H1 (cell line): ENCODE measurements around the gene XPNPEP3. TPM values are rescaled to one million over a fixed set of nuclear protein-coding genes. Genes with fewer than 3 reads are reported as not detected.
A peak's percentile ranks its signal among the peaks of the same experiment; 100 is the strongest.

Source experiments
- CTCF ChIA-PET: fragments of 300-600 bp; sonication (Branson Sonifier 250); formaldehyde crosslinking; loops from one replicate; lab custom pipeline; 2021; ENCODE audit not compliant: partially characterized antibody; lab: Charles Lee
- POLR2A ChIA-PET: fragments of 300-600 bp; sonication (Branson Sonifier 250); formaldehyde crosslinking; loops from one replicate; lab custom pipeline; 2021; ENCODE audit warnings: inconsistent platforms; ENCODE audit not compliant: partially characterized antibody; lab: Charles Lee
- DNase-seq, 2 experiments: peaks; one replicate each; pipeline versions ENCODE4 v3.0.0 to v3.0.0-alpha.2; 2010 to 2022; ENCODE audit warnings: low spot score in 2 of 2, low read depth in 1 of 2, mixed read lengths in 1 of 2
- FAIRE-seq: peaks from 2 replicates; lab custom pipeline; 2011; peaks lifted over from hg19 to GRCh38; lab: Jason Lieb, UNC
- H2AFZ ChIP-seq: 2 replicates; pipeline ENCODE4 v1.8.1; 2012; ENCODE audit warnings: low read length, inconsistent platforms
- H2AK5ac ChIP-seq: 2 replicates; pipeline ENCODE4 v1.6.1; 2013; ENCODE audit warnings: low read depth, low read length
- H2BK120ac ChIP-seq: replicated peaks from 2 replicates; pipeline ENCODE3; 2013; ENCODE audit warnings: low read depth, low read length, inconsistent platforms
- H2BK12ac ChIP-seq: 2 replicates; pipeline ENCODE4 v1.6.1; 2013; ENCODE audit warnings: low read depth, low read length
- H2BK15ac ChIP-seq: 2 replicates; pipeline ENCODE4 v1.6.1; 2013; ENCODE audit warnings: low read length
- H2BK20ac ChIP-seq: 2 replicates; pipeline ENCODE4 v1.6.1; 2013; ENCODE audit warnings: low read length
- H2BK5ac ChIP-seq: 2 replicates; pipeline ENCODE4 v1.6.1; 2013; ENCODE audit warnings: low read depth, low read length
- H3K14ac ChIP-seq: 2 replicates; pipeline ENCODE4 v1.6.1; 2013; ENCODE audit warnings: inconsistent platforms; ENCODE audit not compliant: insufficient read length
- H3K18ac ChIP-seq: 2 replicates; pipeline ENCODE4 v1.6.1; 2013; ENCODE audit warnings: low read length; ENCODE audit errors: extremely low read depth
- H3K23ac ChIP-seq: 2 replicates; pipeline ENCODE4 v1.6.1; 2013; ENCODE audit warnings: inconsistent platforms; ENCODE audit not compliant: insufficient read length
- H3K23me2 ChIP-seq: 2 replicates; pipeline ENCODE4 v1.6.1; 2013; ENCODE audit warnings: low read depth, low read length
- H3K27ac ChIP-seq: 2 replicates; pipeline ENCODE4 v1.6.1; 2011; ENCODE audit warnings: low read depth, low read length, inconsistent platforms
- H3K27me3 ChIP-seq, 4 experiments: replicated peaks in 1 of 4; 1 replicate in 1 of 4; 2 replicates in 3 of 4; pipeline versions ENCODE4 v1.6.1 to v1.8.1; 2011 to 2013; ENCODE audit warnings: low read length in 3 of 4, mild to moderate bottlenecking in 3 of 4, inconsistent platforms in 2 of 4, mixed read lengths in 2 of 4, moderate library complexity in 1 of 4; ENCODE audit not compliant: control insufficient read depth in 3 of 4, insufficient read depth in 3 of 4; ENCODE audit errors: extremely low read depth in 1 of 4
- H3K36me3 ChIP-seq, 4 experiments: 2 replicates each; pipeline versions ENCODE4 v1.6.1 to v1.8.1; 2011 to 2013; ENCODE audit warnings: mild to moderate bottlenecking in 4 of 4, low read length in 3 of 4, moderate library complexity in 2 of 4, control low read depth in 1 of 4, inconsistent platforms in 1 of 4; ENCODE audit not compliant: insufficient read depth in 4 of 4, control insufficient read depth in 2 of 4
- H3K4ac ChIP-seq: replicated peaks from 2 replicates; pipeline ENCODE3; 2013; ENCODE audit warnings: low read length, low read depth, mixed read lengths, inconsistent platforms; ENCODE audit not compliant: insufficient read length
- H3K4me1 ChIP-seq, 4 experiments: replicated peaks in 1 of 4; 1 replicate in 1 of 4; 2 replicates in 3 of 4; pipeline versions ENCODE4 v1.6.1 to v1.8.1; 2011 to 2013; ENCODE audit warnings: low read length in 3 of 4, inconsistent platforms in 2 of 4, mixed read lengths in 1 of 4; ENCODE audit not compliant: insufficient read depth in 4 of 4, control insufficient read depth in 3 of 4
- H3K4me2 ChIP-seq, 2 experiments: 2 replicates each; pipeline versions ENCODE4 v1.6.1 to v1.8.1; 2011 to 2013; ENCODE audit warnings: low read depth in 2 of 2, low read length in 2 of 2, control low read depth in 1 of 2, inconsistent platforms in 1 of 2, mild to moderate bottlenecking in 1 of 2; ENCODE audit not compliant: insufficient read depth in 1 of 2
- H3K4me3 ChIP-seq, 4 experiments: fragments of 200-600, 300-600 bp in 1 of 4; sonication (generic), shearing (Covaris generic), sonication (Bioruptor Twin) in 1 of 4; 2 replicates each; pipeline versions ENCODE4 v1.5.1 to v1.8.1; 2011 to 2016; ENCODE audit warnings: low read length in 4 of 4, low read depth in 3 of 4, control low read depth in 2 of 4, inconsistent platforms in 2 of 4, mild to moderate bottlenecking in 2 of 4, mixed read lengths in 1 of 4, moderate library complexity in 1 of 4; ENCODE audit not compliant: insufficient read depth in 2 of 4; ENCODE audit errors: extremely low read depth in 1 of 4
- H3K56ac ChIP-seq: replicated peaks from 2 replicates; pipeline ENCODE3; 2013; ENCODE audit warnings: low read depth, mild to moderate bottlenecking, mixed read lengths, low read length, inconsistent platforms; ENCODE audit not compliant: insufficient read length
- H3K79me1 ChIP-seq: 2 replicates; pipeline ENCODE4 v1.6.1; 2013; ENCODE audit warnings: low read depth, low read length, control low read depth
- H3K79me2 ChIP-seq, 2 experiments: 2 replicates each; pipeline versions ENCODE4 v1.6.1 to v1.8.1; 2012 to 2013; ENCODE audit warnings: low read length in 2 of 2, mild to moderate bottlenecking in 2 of 2, inconsistent platforms in 1 of 2; ENCODE audit not compliant: insufficient read depth in 2 of 2, control insufficient read depth in 1 of 2
- H3K9ac ChIP-seq, 4 experiments: replicated peaks in 1 of 4; 1 replicate in 1 of 4; 2 replicates in 3 of 4; pipeline versions ENCODE4 v1.6.1 to v1.8.1; 2011 to 2013; ENCODE audit warnings: low read depth in 3 of 4, low read length in 3 of 4, control low read depth in 2 of 4, mild to moderate bottlenecking in 2 of 4, moderate library complexity in 2 of 4, inconsistent platforms in 1 of 4; ENCODE audit errors: extremely low read depth in 1 of 4
- H3K9me3 ChIP-seq, 2 experiments: 2 replicates each; pipeline versions ENCODE4 v1.6.1 to v1.8.1; 2012 to 2013; ENCODE audit warnings: mild to moderate bottlenecking in 2 of 2, moderate library complexity in 2 of 2, control low read depth in 1 of 2, inconsistent platforms in 1 of 2, low read depth in 1 of 2, low read length in 1 of 2, mixed read lengths in 1 of 2; ENCODE audit not compliant: insufficient read depth in 2 of 2
- H4K20me1 ChIP-seq, 2 experiments: replicated peaks in 1 of 2; 2 replicates each; pipeline versions ENCODE3 to v1.8.1; 2011 to 2013; ENCODE audit warnings: inconsistent platforms in 2 of 2, low read length in 2 of 2, mild to moderate bottlenecking in 1 of 2; ENCODE audit not compliant: insufficient read depth in 2 of 2, control insufficient read depth in 1 of 2
- H4K5ac ChIP-seq: 2 replicates; pipeline ENCODE4 v1.6.1; 2013; ENCODE audit warnings: low read length, low read depth, mixed read lengths, inconsistent platforms; ENCODE audit not compliant: insufficient read length
- H4K8ac ChIP-seq: 2 replicates; pipeline ENCODE4 v1.8.0; 2013; ENCODE audit warnings: mild to moderate bottlenecking, moderate library complexity, low read length, inconsistent platforms; ENCODE audit not compliant: insufficient read depth; ENCODE audit errors: extremely low read depth
- H4K91ac ChIP-seq: replicated peaks from 2 replicates; pipeline ENCODE3; 2013; ENCODE audit warnings: low read length, mixed read lengths, inconsistent platforms; ENCODE audit not compliant: insufficient read length
- BACH1 ChIP-seq: IDR thresholded peaks from 2 replicates; pipeline ENCODE4 v1.6.1; 2012; ENCODE audit warnings: low read length, improper control_type of control experiment
- CTCF ChIP-seq, 3 experiments: IDR thresholded peaks; 1 replicate in 2 of 3; 2 replicates in 1 of 3; pipeline versions ENCODE4 v1.5.1 to v1.6.1; 2011; ENCODE audit warnings: low read length in 3 of 3, mild to moderate bottlenecking in 3 of 3, inconsistent platforms in 2 of 3, low read depth in 1 of 3, moderate library complexity in 1 of 3; ENCODE audit not compliant: insufficient read depth in 1 of 3; ENCODE audit errors: control extremely low read depth in 1 of 3
- GTF2F1 ChIP-seq: IDR thresholded peaks from 2 replicates; pipeline ENCODE4 v1.6.1; 2012; ENCODE audit warnings: low read depth, low read length, improper control_type of control experiment, borderline replicate concordance
- MAFK ChIP-seq: IDR thresholded peaks from 2 replicates; pipeline ENCODE4 v1.6.1; 2012; ENCODE audit warnings: low read depth, mild to moderate bottlenecking, improper control_type of control experiment, low read length
- MAX ChIP-seq: IDR thresholded peaks from 2 replicates; pipeline ENCODE4 v1.6.1; 2012; ENCODE audit warnings: inconsistent platforms
- RAD21 ChIP-seq, 2 experiments: IDR thresholded peaks in 1 of 2; conservative IDR thresholded peaks in 1 of 2; 2 replicates each; pipeline ENCODE4 v1.6.1; 2011; ENCODE audit warnings: low read depth in 2 of 2, low read length in 2 of 2, improper control_type of control experiment in 1 of 2, inconsistent platforms in 1 of 2, mild to moderate bottlenecking in 1 of 2, moderate library complexity in 1 of 2
- SP2 ChIP-seq: IDR thresholded peaks from 2 replicates; pipeline ENCODE4 v1.6.1; 2012; ENCODE audit warnings: mild to moderate bottlenecking, low read length, inconsistent platforms
- USF2 ChIP-seq: IDR thresholded peaks from 2 replicates; pipeline ENCODE4 v1.6.1; 2011; ENCODE audit warnings: low read length, improper control_type of control experiment
- ZNF274 ChIP-seq: IDR thresholded peaks from 2 replicates; pipeline ENCODE4 v1.7.0; 2012; ENCODE audit warnings: low read length, borderline replicate concordance; ENCODE audit errors: extremely low read depth
- WGBS, 2 experiments: shearing (Covaris generic) in 1 of 2; methylation state at CpG; one replicate each; pipeline versions ENCODE4 v1.1.6 to v1.1.7; 2013 to 2015; ENCODE audit warnings: low lambda C conversion rate in 2 of 2, mixed read lengths in 2 of 2, inconsistent platforms in 1 of 2, low coverage in 1 of 2, missing lambda C conversion rate in 1 of 2; ENCODE audit not compliant: insufficient replicate concordance in 2 of 2, insufficient coverage in 1 of 2, insufficient read length in 1 of 2; ENCODE audit errors: extremely low coverage in 1 of 2, missing lambda C conversion rate in 1 of 2; 5-methylcytosine and 5-hydroxymethylcytosine counted together
- polyA plus RNA-seq, 7 experiments: library from polyadenylated mRNA; depleted of rRNA in 3 of 7; stranded (reverse) in 5 of 7; unstranded in 2 of 7; fragments of >200 nt in 5 of 7; fragments of 200-250 nt in 2 of 7; gene quantifications; 1 replicate in 5 of 7; 2 replicates in 1 of 7; 4 replicates in 1 of 7; pipeline versions ENCODE4 v1.2.1 to v1.2.3, GENCODE V29; 2011 to 2013; ENCODE audit warnings: missing spikeins in 2 of 7, mixed read lengths in 2 of 7
- total RNA-seq: library from RNA; stranded (reverse); fragmentation: NEBNext Ultra II Directional; extraction: Animal tissue kit (Norgen Biotek cat#: 25700); gene quantifications from 2 replicates; pipeline ENCODE4 v1.2.1, GENCODE V29; 2021

The XPNPEP3 gene
- total and polyA plus RNA-seq, 2 of the 8 experiments (the other 6 are each of a cell fraction or from before 2014, with no cell fraction given) = 25.8 to 29.2 TPM

- H2BK20ac ChIP-seq = no peak overlapping the region
- no peak overlapping the region for H2BK15ac ChIP-seq
- H3K27me3 ChIP-seq = no peaks in the 10 kb centered on the region
- no peak overlapping the region for H3K18ac ChIP-seq
- no peak overlapping the region for H3K27ac ChIP-seq
- POLR2A ChIA-PET = interaction anchor here (0.6 kb wide), 1 partner anchor 13 kb away, joined by 3 read pairs; no protein-coding TSS in a partner anchor
- 82% methylated on average over 3 of the region's 3 CpGs; no CpG with 5 or more reads in 1 of the 2 experiments for WGBS, 2 experiments
- H4K5ac ChIP-seq = no peak overlapping the region
- H2BK12ac ChIP-seq = no peak overlapping the region
- no peak overlapping the region for H3K9ac ChIP-seq
- H3K79me1 ChIP-seq = no peaks in the 10 kb centered on the region; the same call in 1 of the 2 replicates
- no peak overlapping the region for H3K56ac ChIP-seq
- H3K79me2 ChIP-seq = no peaks in the 10 kb centered on the region
- no peak overlapping the region for H4K91ac ChIP-seq
- peak; percentile 39 for FAIRE-seq
- H3K4ac ChIP-seq = no peak overlapping the region
- no peak overlapping the region for H2BK120ac ChIP-seq
- H2AK5ac ChIP-seq = no peak overlapping the region
- no peaks in the 10 kb centered on the region for H4K20me1 ChIP-seq
- TF ChIP-seq MAFK (peak; percentile 98), ZNF274 (no peak), BACH1 (peak; percentile 95), USF2 (no peak), RAD21 (IDR thresholded peaks at IDR 0.05 in 1 of 2, conservative IDR thresholded peaks at IDR 0.05 in 1 of 2; ENCODE audit: low read depth in 2 of 2, low read length in 2 of 2) (peak; percentile 61 to 74), CTCF (IDR thresholded peaks at IDR 0.05; ENCODE audit: control extremely low read depth in 1 of 3, insufficient read depth in 1 of 3, low read depth in 1 of 3, low read length in 3 of 3) (peak in 1 of 3 experiments; percentile 46; a peak in 2 of 4 replicates), GTF2F1 (no peak), SP2 (no peak), MAX (no peak)
- no peaks in the 10 kb centered on the region for H3K23me2 ChIP-seq
- no peaks in the 10 kb centered on the region for H3K4me1 ChIP-seq
- H3K14ac ChIP-seq = no peak overlapping the region
- H3K4me2 ChIP-seq = no peak overlapping the region
- H3K9me3 ChIP-seq = no peaks in the 10 kb centered on the region
- no peaks in the 10 kb centered on the region for H3K36me3 ChIP-seq
- CTCF ChIA-PET = interaction anchor here (0.7 to 1.7 kb wide), 20 partner anchors 9 to 526 kb away, joined by 3 to 5 read pairs (median 3); no protein-coding TSS in a partner anchor
- H3K23ac ChIP-seq = no peak overlapping the region
- H2BK5ac ChIP-seq = no peak overlapping the region
- no peak overlapping the region for H2AFZ ChIP-seq
- no peak overlapping the region for H3K4me3 ChIP-seq
- no peak for DNase-seq
- no peak overlapping the region for H4K8ac ChIP-seq
These were observed 42.0 kb downstream of the XPNPEP3 start for GRCh38 chr22:40898850-40899357.
